Hepatocyte (in vitro differentiated cells): Measurements from ENCODE around the gene MFN1. TPM values are rescaled to one million over a fixed set of nuclear protein-coding genes. Genes with fewer than 3 reads are reported as not detected.

Experiments
- DNase-seq: peaks from one replicate; pipeline ENCODE4 v3.0.0-alpha.2; 2016; ENCODE audit warnings: low spot score
- H2AFZ ChIP-seq: fragments of 200-600 bp; sonication (generic); 2 replicates; pipeline ENCODE4 v1.6.0; 2016; ENCODE audit warnings: antibody characterized with exemption, mild to moderate bottlenecking
- H3K27ac ChIP-seq: fragments of 200-600 bp; sonication (generic); 2 replicates; pipeline ENCODE4 v1.5.1; 2016; ENCODE audit warnings: mild to moderate bottlenecking
- H3K27me3 ChIP-seq: fragments of 200-600 bp; sonication (generic); 2 replicates; pipeline ENCODE4 v1.6.1; 2016
- H3K36me3 ChIP-seq: fragments of 200-600 bp; sonication (generic); replicated peaks from 2 replicates; pipeline ENCODE4 v1.5.1; 2016; ENCODE audit warnings: low read depth; ENCODE audit not compliant: insufficient read depth
- H3K4me1 ChIP-seq: fragments of 200-600 bp; sonication (generic); 2 replicates; pipeline ENCODE4 v1.5.1; 2016; ENCODE audit warnings: mild to moderate bottlenecking, moderate library complexity; ENCODE audit not compliant: insufficient read depth
- H3K4me2 ChIP-seq: fragments of 200-600 bp; sonication (generic); 2 replicates; pipeline ENCODE4 v1.6.0; 2016
- H3K4me3 ChIP-seq: fragments of 200-600 bp; sonication (generic); 2 replicates; pipeline ENCODE4 v1.5.1; 2016; ENCODE audit warnings: mild to moderate bottlenecking
- H3K79me2 ChIP-seq: fragments of 200-600 bp; sonication (generic); 2 replicates; pipeline ENCODE4 v1.6.0; 2017; ENCODE audit warnings: mild to moderate bottlenecking
- H3K9me2 ChIP-seq: fragments of 200-600 bp; sonication (generic); replicated peaks from 2 replicates; pipeline ENCODE4 v1.6.0; 2017; ENCODE audit warnings: mild to moderate bottlenecking; ENCODE audit not compliant: insufficient read depth
- H3K9me3 ChIP-seq: fragments of 200-600 bp; sonication (generic); 2 replicates; pipeline ENCODE4 v1.5.1; 2016; ENCODE audit warnings: low read depth, mild to moderate bottlenecking
- H4K20me1 ChIP-seq: fragments of 200-600 bp; sonication (generic); 2 replicates; pipeline ENCODE4 v1.6.0; 2016; ENCODE audit warnings: mild to moderate bottlenecking; ENCODE audit not compliant: insufficient read depth, poor library complexity, severe bottlenecking
- CTCF ChIP-seq: fragments of 200-600 bp; sonication (generic); IDR thresholded peaks from 2 replicates; pipeline ENCODE4 v1.5.1; 2016; ENCODE audit warnings: antibody characterized with exemption, mild to moderate bottlenecking; ENCODE audit not compliant: poor library complexity
- EZH2 ChIP-seq: fragments of 200-600 bp; sonication (generic); IDR thresholded peaks from 2 replicates; pipeline ENCODE4 v1.6.1; 2016; ENCODE audit warnings: antibody characterized with exemption, mild to moderate bottlenecking, borderline replicate concordance
- EZH2phosphoT487 ChIP-seq: fragments of 200-600 bp; sonication (generic); IDR thresholded peaks from one replicate; pipeline ENCODE4 v1.6.1; 2018; ENCODE audit warnings: antibody characterized with exemption, mild to moderate bottlenecking, low read depth, moderate library complexity; ENCODE audit not compliant: unreplicated experiment, severe bottlenecking
- WGBS: methylation state at CpG from one replicate; pipeline ENCODE4 v1.1.6; 2016; ENCODE audit warnings: low lambda C conversion rate; ENCODE audit errors: missing lambda C conversion rate; 5-methylcytosine and 5-hydroxymethylcytosine counted together
- polyA plus RNA-seq: library from polyadenylated mRNA; unstranded; fragments of >200 nt; fragmentation: Nextera tagmentation; extraction: Ambion mirVana; gene quantifications from 2 replicates; pipeline ENCODE4 v1.2.1, GENCODE V29; 2016
- total RNA-seq: library from RNA; depleted of rRNA; stranded (reverse); fragments of >200 nt; gene quantifications from 2 replicates; pipeline ENCODE4 v1.2.3, GENCODE V29; 2014

Gene MFN1
- total and polyA plus RNA-seq, 2 experiments from 2014 or later: 15.9 to 29.6 TPM

GRCh38 chr3:179404307-179404706 lies 56.8 kb downstream of the MFN1 start:
- no peak for DNase-seq
- no peak overlapping the region for H3K27ac ChIP-seq
- H3K4me2 ChIP-seq: no peak overlapping the region
- H3K4me3 ChIP-seq: no peak overlapping the region
- H3K9me3 ChIP-seq: no peaks in the 10 kb centered on the region
- H3K36me3 ChIP-seq: no peaks in the 10 kb centered on the region
- H4K20me1 ChIP-seq: no peaks in the 10 kb centered on the region
- H3K79me2 ChIP-seq: no peaks in the 10 kb centered on the region
- H2AFZ ChIP-seq: no peak overlapping the region
- H3K27me3 ChIP-seq: no peaks in the 10 kb centered on the region
- 88% methylated on average over 2 of the region's 2 CpGs for WGBS
- no peak for TF ChIP-seq CTCF
- no peak for TF ChIP-seq EZH2
- TF ChIP-seq EZH2phosphoT487: no peak
- H3K9me2 ChIP-seq: no peaks in the 10 kb centered on the region
- no peaks in the 10 kb centered on the region for H3K4me1 ChIP-seq

GRCh38 chr3:179410331-179410730 lies 62.8 kb downstream of the MFN1 start:
- 95% methylated on average over 2 of the region's 2 CpGs for WGBS
- Histone ChIP-seq H3K4me2 (no peak overlapping the region), H3K4me1 (no peaks in the 10 kb centered on the region), H3K9me2 (no peaks in the 10 kb centered on the region), H4K20me1 (no peaks in the 10 kb centered on the region), H3K27me3 (no peaks in the 10 kb centered on the region), H3K4me3 (no peak overlapping the region), H3K36me3 (no peaks in the 10 kb centered on the region), H3K9me3 (no peaks in the 10 kb centered on the region), H2AFZ (no peak overlapping the region), H3K27ac (no peak overlapping the region), H3K79me2 (no peaks in the 10 kb centered on the region)
- DNase-seq: no peak
- TF ChIP-seq CTCF (no peak), EZH2 (no peak), EZH2phosphoT487 (no peak)

GRCh38 chr3:179410999-179411398 lies 63.5 kb downstream of the MFN1 start:
- TF ChIP-seq EZH2: no peak
- TF ChIP-seq EZH2phosphoT487: no peak
- TF ChIP-seq CTCF: no peak
- Histone ChIP-seq H3K4me2 (no peak overlapping the region), H3K4me3 (no peak overlapping the region), H3K27ac (no peak overlapping the region), H4K20me1 (no peaks in the 10 kb centered on the region), H3K4me1 (no peaks in the 10 kb centered on the region), H2AFZ (no peak overlapping the region), H3K27me3 (no peaks in the 10 kb centered on the region), H3K36me3 (no peaks in the 10 kb centered on the region), H3K79me2 (no peaks in the 10 kb centered on the region), H3K9me2 (no peaks in the 10 kb centered on the region), H3K9me3 (no peaks in the 10 kb centered on the region)
- no peak for DNase-seq

- no peak overlapping the region for H3K4me3 ChIP-seq
- H4K20me1 ChIP-seq: no peaks in the 10 kb centered on the region
- H3K36me3 ChIP-seq: no peaks in the 10 kb centered on the region
- no peaks in the 10 kb centered on the region for H3K9me3 ChIP-seq
- TF ChIP-seq EZH2 (no peak), CTCF (no peak), EZH2phosphoT487 (no peak)
- H2AFZ ChIP-seq: no peak overlapping the region
- no peaks in the 10 kb centered on the region for H3K9me2 ChIP-seq
- H3K27ac ChIP-seq: no peak overlapping the region
- no peaks in the 10 kb centered on the region for H3K27me3 ChIP-seq
- WGBS: 80% methylated on average over 2 of the region's 2 CpGs
- no peaks in the 10 kb centered on the region for H3K79me2 ChIP-seq
- H3K4me2 ChIP-seq: no peak overlapping the region
- DNase-seq: no peak
- no peaks in the 10 kb centered on the region for H3K4me1 ChIP-seq
Observed at GRCh38 chr3:179414804-179415203, 67.3 kb downstream of the MFN1 start.
